Measurements from ENCODE around the gene ALDOC. TPM values are rescaled to one million over a fixed set of nuclear protein-coding genes. Genes with fewer than 3 reads are reported as not detected.

ALDOC gene
- total and polyA plus RNA-seq, 2 experiments from 2014 or later, result 33.5 to 157 TPM

GRCh38 chr17:28620010-28620409, 43.3 kb upstream of the ALDOC start:
- Histone ChIP-seq H3K9me2 (ENCODE audit: insufficient read depth) (no peaks in the 10 kb centered on the region), H3K27me3 (ENCODE audit: insufficient read depth) (no peaks in the 10 kb centered on the region), H3K79me2 (replicated peaks; ENCODE audit: insufficient read depth) (no peaks in the 10 kb centered on the region), H3K4me3 (no peak overlapping the region), H4K20me1 (replicated peaks; ENCODE audit: insufficient read depth) (peaks cover 39% of the 10 kb centered on the region), H3K4me1 (ENCODE audit: insufficient read depth) (no peaks in the 10 kb centered on the region), H3K4me2 (no peak overlapping the region), H3K27ac (ENCODE audit: low read depth) (no peak overlapping the region), H3K36me3 (ENCODE audit: insufficient read depth) (peaks cover 95% of the 10 kb centered on the region), H2AFZ (no peak overlapping the region), H3F3A (replicated peaks; ENCODE audit: low read depth) (peaks cover 6% of the 10 kb centered on the region)
- Mint-ChIP-seq H3K27ac (no peak overlapping the region), H3K27me3 (ENCODE audit: insufficient read depth, low read depth, poor library complexity) (peaks cover 2% of the 10 kb centered on the region), H3K4me1 (no peaks in the 10 kb centered on the region), H3K36me3 (ENCODE audit: low read depth) (peaks cover 97% of the 10 kb centered on the region), H3K4me3 (no peak overlapping the region), H3K9me3 (no peaks in the 10 kb centered on the region)
- no peak for TF ChIP-seq STAT1 (IDR thresholded peaks at IDR 0.05; ENCODE audit: unreplicated experiment)
- TF ChIP-seq EZH2 (IDR thresholded peaks at IDR 0.05; ENCODE audit: low read depth, unreplicated experiment), result no peak
- TF ChIP-seq ZNF331 (CRISPR knock-in tag; IDR thresholded peaks at IDR 0.05; ENCODE audit: low read depth), result no peak
- TF ChIP-seq NANOG (IDR thresholded peaks at IDR 0.05; ENCODE audit: borderline replicate concordance), result no peak
- no peak for TF ChIP-seq ETS1 (IDR thresholded peaks at IDR 0.05)
- DNase-seq (ENCODE audit: low spot score), result no peak
- ATAC-seq, result no peak

- H3F3A ChIP-seq (replicated peaks; ENCODE audit: low read depth), result peaks cover 8% of the 10 kb centered on the region
- H2AFZ ChIP-seq, result no peak overlapping the region
- no peak for DNase-seq (ENCODE audit: low spot score)
- no peak overlapping the region for H3K27ac ChIP-seq (ENCODE audit: low read depth)
- Mint-ChIP-seq H3K9me3 (no peaks in the 10 kb centered on the region), H3K36me3 (ENCODE audit: low read depth) (peaks cover 96% of the 10 kb centered on the region), H3K27ac (no peak overlapping the region), H3K4me1 (no peaks in the 10 kb centered on the region), H3K4me3 (no peak overlapping the region), H3K27me3 (ENCODE audit: insufficient read depth, low read depth, poor library complexity) (peaks cover 2% of the 10 kb centered on the region)
- H3K4me1 ChIP-seq (ENCODE audit: insufficient read depth), result no peaks in the 10 kb centered on the region
- H4K20me1 ChIP-seq (replicated peaks; ENCODE audit: insufficient read depth), result peaks cover 44% of the 10 kb centered on the region
- no peaks in the 10 kb centered on the region for H3K9me2 ChIP-seq (ENCODE audit: insufficient read depth)
- no peak overlapping the region for H3K4me3 ChIP-seq
- H3K27me3 ChIP-seq (ENCODE audit: insufficient read depth), result no peaks in the 10 kb centered on the region
- peaks cover 87% of the 10 kb centered on the region for H3K36me3 ChIP-seq (ENCODE audit: insufficient read depth)
- H3K79me2 ChIP-seq (replicated peaks; ENCODE audit: insufficient read depth), result no peaks in the 10 kb centered on the region
- no peak for ATAC-seq
- no peak overlapping the region for H3K4me2 ChIP-seq
- TF ChIP-seq ZNF462 (CRISPR knock-in tag; IDR thresholded peaks at IDR 0.05) (no peak), POLR2AphosphoS5 (IDR thresholded peaks at IDR 0.05; ENCODE audit: low read depth) (no peak), CREB1 (CRISPR knock-in tag; IDR thresholded peaks at IDR 0.05; ENCODE audit: low read depth) (no peak), NANOG (IDR thresholded peaks at IDR 0.05; ENCODE audit: borderline replicate concordance) (no peak), ZNF114 (CRISPR knock-in tag; IDR thresholded peaks at IDR 0.05) (no peak), EZH2phosphoT487 (IDR thresholded peaks at IDR 0.05; ENCODE audit: unreplicated experiment) (no peak), EZH2 (IDR thresholded peaks at IDR 0.05; ENCODE audit: low read depth, unreplicated experiment) (no peak), ETS1 (IDR thresholded peaks at IDR 0.05) (no peak), ZNF331 (CRISPR knock-in tag; IDR thresholded peaks at IDR 0.05; ENCODE audit: low read depth) (no peak)
These were observed 41.8 kb upstream of the ALDOC start for GRCh38 chr17:28618464-28618863.
